ENCODE measurements around the gene ANGEL1. TPM values are rescaled to one million over a fixed set of nuclear protein-coding genes. Genes with fewer than 3 reads are reported as not detected.
A peak's percentile ranks its signal among the peaks of the same experiment; 100 is the strongest.

ANGEL1 gene
- total and polyA plus RNA-seq, 2 of the 8 experiments (the other 6 are each of a cell fraction or from before 2014, with no cell fraction given): 26.8 to 27.2 TPM

- Histone ChIP-seq H2BK120ac (replicated peaks; ENCODE audit: low read depth, low read length) (no peak overlapping the region), H3K36me3 (ENCODE audit: control insufficient read depth in 2 of 4, insufficient read depth in 4 of 4, low read length in 3 of 4) (no peaks in the 10 kb centered on the region)
These were observed 37.6 kb downstream of the ANGEL1 start for GRCh38 chr14:76774821-76775694.

More at GRCh38 chr14:76774821-76775694, 37.6 kb downstream of the ANGEL1 start:
- no peak overlapping the region for H4K5ac ChIP-seq (ENCODE audit: insufficient read length, low read depth, low read length)
- H3K56ac ChIP-seq (replicated peaks; ENCODE audit: insufficient read length, low read depth, low read length): no peak overlapping the region
- no peak for DNase-seq (ENCODE audit: low read depth in 1 of 2, low spot score in 2 of 2)
- no peak overlapping the region for H2BK5ac ChIP-seq (ENCODE audit: low read depth, low read length)
- no peaks in the 10 kb centered on the region for H3K79me2 ChIP-seq (ENCODE audit: control insufficient read depth in 1 of 2, insufficient read depth in 2 of 2, low read length in 2 of 2)
- no peak for FAIRE-seq
- H3K4ac ChIP-seq (replicated peaks; ENCODE audit: insufficient read length, low read depth, low read length): no peak overlapping the region
- no peak overlapping the region for H3K27ac ChIP-seq (ENCODE audit: low read depth, low read length)
- TF ChIP-seq CTBP2 (IDR thresholded peaks at IDR 0.05; ENCODE audit: borderline replicate concordance, insufficient read depth, insufficient read length, low read length) (no peak), RNF2 (IDR thresholded peaks at IDR 0.05; ENCODE audit: borderline replicate concordance, low read depth, low read length, missing control alignments, poor library complexity, severe bottlenecking) (no peak), YY1 (IDR thresholded peaks at IDR 0.05; ENCODE audit: low read depth, low read length) (no peak), SP2 (IDR thresholded peaks at IDR 0.05; ENCODE audit: low read length) (no peak), BRCA1 (IDR thresholded peaks at IDR 0.05; ENCODE audit: low read depth, low read length) (no peak), PHF8 (conservative IDR thresholded peaks at IDR 0.05; ENCODE audit: low read depth, low read length) (no peak)
- no peaks in the 10 kb centered on the region for H3K79me1 ChIP-seq (ENCODE audit: low read depth, low read length)
- H2AFZ ChIP-seq (ENCODE audit: low read length): no peak overlapping the region
- POLR2A ChIA-PET (ENCODE audit: partially characterized antibody): interaction anchor here (1.1 to 2.9 kb wide), 5 partner anchors 8 to 37 kb away, joined by 3 to 11 read pairs (median 7); partner anchors contain the start of genes ANGEL1 and VASH1
- 88% methylated on average over 22 of the region's 22 CpGs; no CpG with 5 or more reads in 1 of the 2 experiments for WGBS, 2 experiments (ENCODE audit: extremely low coverage in 1 of 2, insufficient coverage in 1 of 2, insufficient read length in 1 of 2, insufficient replicate concordance in 2 of 2, low coverage in 1 of 2, low lambda C conversion rate in 2 of 2, missing lambda C conversion rate in 1 of 2)
- no peak overlapping the region for H3K14ac ChIP-seq (ENCODE audit: insufficient read length)
- H3K4me1 ChIP-seq (replicated peaks in 1 of 4; ENCODE audit: control insufficient read depth in 3 of 4, insufficient read depth in 4 of 4, low read length in 3 of 4): peaks cover 0 to 18% (median 9%) of the 10 kb centered on the region in 4 experiments; a peak in 5 of 7 replicates
- peak overlapping the region; percentile 87; the same call in 1 of the 2 replicates for H2BK12ac ChIP-seq (ENCODE audit: low read depth, low read length)
- no peaks in the 10 kb centered on the region for H4K20me1 ChIP-seq (replicated peaks in 1 of 2; ENCODE audit: control insufficient read depth in 1 of 2, insufficient read depth in 2 of 2, low read length in 2 of 2)
- no peaks in the 10 kb centered on the region for H3K23me2 ChIP-seq (ENCODE audit: low read depth, low read length)
- H3K23ac ChIP-seq (ENCODE audit: insufficient read length): no peak overlapping the region
- no peak overlapping the region for H3K18ac ChIP-seq (ENCODE audit: extremely low read depth, low read length)
- no peak overlapping the region for H2BK15ac ChIP-seq (ENCODE audit: low read length)
- H3K4me3 ChIP-seq (ENCODE audit: extremely low read depth in 1 of 4, insufficient read depth in 2 of 4, low read depth in 3 of 4, low read length in 4 of 4): no peak overlapping the region
- no peak overlapping the region; the same call in 1 of the 2 replicates for H4K8ac ChIP-seq (ENCODE audit: extremely low read depth, insufficient read depth, low read length)
- H3K9ac ChIP-seq (replicated peaks in 1 of 4; ENCODE audit: extremely low read depth in 1 of 4, low read depth in 3 of 4, low read length in 3 of 4): no peak overlapping the region
- no peak overlapping the region for H3K4me2 ChIP-seq (ENCODE audit: insufficient read depth in 1 of 2, low read depth in 2 of 2, low read length in 2 of 2)
- H2AK5ac ChIP-seq (ENCODE audit: low read depth, low read length): peak overlapping the region; percentile 39; the same call in 1 of the 2 replicates
- peaks cover 0 to 2% (median 0%) of the 10 kb centered on the region in 4 experiments; a peak in 2 of 7 replicates for H3K27me3 ChIP-seq (replicated peaks in 1 of 4; ENCODE audit: control insufficient read depth in 3 of 4, extremely low read depth in 1 of 4, insufficient read depth in 3 of 4, low read length in 3 of 4)
- H3K9me3 ChIP-seq (ENCODE audit: insufficient read depth in 2 of 2, low read depth in 1 of 2, low read length in 1 of 2): no peaks in the 10 kb centered on the region; a peak in 1 of 4 replicates
- no peak overlapping the region for H4K91ac ChIP-seq (replicated peaks; ENCODE audit: insufficient read length, low read length)
- H2BK20ac ChIP-seq (ENCODE audit: low read length): no peak overlapping the region; the same call in 1 of the 2 replicates
- CTCF ChIA-PET (ENCODE audit: partially characterized antibody): interaction anchor here (0.7 to 3.2 kb wide), 5 partner anchors 9 to 351 kb away, joined by 3 to 23 read pairs (median 15); no protein-coding TSS in a partner anchor

Data from H1 (cell line).